GM13976 (cell line): ENCODE measurements around the gene PRMT7.

Source experiments
- DNase-seq: peaks from one replicate; pipeline ENCODE4 v3.0.0; 2012; ENCODE audit warnings: low spot score
- CTCF ChIP-seq: IDR thresholded peaks from 2 replicates; pipeline ENCODE4 v1.5.1; 2012; ENCODE audit warnings: borderline replicate concordance, mild to moderate bottlenecking; ENCODE audit not compliant: insufficient read depth; ENCODE audit errors: extremely low read depth, missing control alignments, control extremely low read depth
- in situ Hi-C: fragments of 300-500 bp; cut with MboI; formaldehyde crosslinking; loops from one replicate; pipeline ENCODE4 v1.12.0; 2022; ENCODE audit warnings: low sequenced_read_pairs, mixed read lengths, inconsistent platforms; ENCODE audit not compliant: unreplicated experiment

The PRMT7 gene

GRCh38 chr16:68365167-68365817, 54.5 kb downstream of the PRMT7 start:
- in situ Hi-C loops = no loop called here
- DNase-seq = peak; percentile 58
- no peak for TF ChIP-seq CTCF

GRCh38 chr16:68366062-68366461, 55.2 kb downstream of the PRMT7 start:
- no peak for TF ChIP-seq CTCF
- in situ Hi-C loops = no loop called here
- DNase-seq = no peak

- in situ Hi-C loops = no loop called here
- DNase-seq = peak; percentile 73
- TF ChIP-seq CTCF = peak; percentile 47
Measured at GRCh38 chr16:68367030-68367429, 56.2 kb downstream of the PRMT7 start.

- in situ Hi-C loops = no loop called here
- DNase-seq = no peak
Measured at GRCh38 chr16:68367440-68367839, 56.6 kb downstream of the PRMT7 start.

GRCh38 chr16:68367891-68368290, 57.1 kb downstream of the PRMT7 start:
- no peak for TF ChIP-seq CTCF
- DNase-seq = no peak
- in situ Hi-C loops = no loop called here

More at GRCh38 chr16:68367440-68367839, 56.6 kb downstream of the PRMT7 start:
- TF ChIP-seq CTCF = no peak

- peak; percentile 78 for DNase-seq
- TF ChIP-seq CTCF = no peak
- in situ Hi-C loops = no loop called here
Measured at GRCh38 chr16:68368301-68368888, 57.6 kb downstream of the PRMT7 start.
